HG03066 (cell line): ENCODE results near the gene TUBB4B.

ENCODE experiments used
- ATAC-seq: cut with Tn5 transposase; IDR thresholded peaks from one replicate; pipeline ENCODE4 v1.9.1; 2021; ENCODE audit warnings: low read depth; ENCODE audit not compliant: unreplicated experiment

TUBB4B gene

DNA sequence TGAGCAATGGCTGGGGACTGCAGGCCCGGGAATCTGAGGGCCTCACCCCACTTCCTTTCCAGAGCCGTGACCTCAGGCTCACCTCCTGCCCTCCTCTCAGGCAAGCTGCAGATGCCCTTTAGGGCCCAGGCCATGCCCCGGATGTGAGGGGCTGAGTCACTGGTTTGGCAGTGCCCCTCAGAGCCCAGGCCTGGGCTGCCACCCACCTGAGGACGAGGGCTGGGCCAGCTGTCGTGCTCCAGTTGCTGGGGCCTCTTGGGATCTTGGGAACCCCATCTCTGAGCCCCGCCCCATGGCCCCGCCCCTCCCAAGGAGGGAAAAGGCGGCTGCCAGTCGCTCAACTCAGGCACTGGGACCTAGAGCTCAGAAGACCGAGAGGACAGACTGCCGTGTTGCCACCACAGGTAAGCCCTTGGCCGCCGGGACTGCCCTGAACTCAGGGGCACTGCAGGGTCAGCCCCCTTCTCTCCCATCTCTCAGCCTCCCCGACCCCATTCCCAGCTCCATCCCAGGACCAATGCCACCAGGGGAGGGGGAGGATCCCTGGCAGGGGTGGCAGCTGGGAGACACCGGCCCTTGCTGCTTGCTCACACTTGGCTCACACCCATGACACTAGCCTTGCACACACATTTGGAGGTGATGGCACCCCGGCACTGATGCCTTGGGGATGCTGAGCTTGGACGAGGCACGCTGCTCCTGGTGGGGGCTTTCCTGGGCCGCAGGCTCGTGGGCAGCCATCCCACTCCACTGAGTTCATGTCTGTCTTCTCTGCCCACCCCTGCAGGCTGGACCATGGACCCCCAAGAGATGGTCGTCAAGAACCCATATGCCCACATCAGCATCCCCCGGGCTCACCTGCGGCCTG is 16.0 kb upstream of the TUBB4B start, which contains the start of gene CYSRT1:
Gene CYSRT1, plus strand, starts transcription at position 345 of the 865 bp plus-strand sequence. Its CDS starts 448 bp downstream, at position 793.
- ATAC-seq = no peak

DNA sequence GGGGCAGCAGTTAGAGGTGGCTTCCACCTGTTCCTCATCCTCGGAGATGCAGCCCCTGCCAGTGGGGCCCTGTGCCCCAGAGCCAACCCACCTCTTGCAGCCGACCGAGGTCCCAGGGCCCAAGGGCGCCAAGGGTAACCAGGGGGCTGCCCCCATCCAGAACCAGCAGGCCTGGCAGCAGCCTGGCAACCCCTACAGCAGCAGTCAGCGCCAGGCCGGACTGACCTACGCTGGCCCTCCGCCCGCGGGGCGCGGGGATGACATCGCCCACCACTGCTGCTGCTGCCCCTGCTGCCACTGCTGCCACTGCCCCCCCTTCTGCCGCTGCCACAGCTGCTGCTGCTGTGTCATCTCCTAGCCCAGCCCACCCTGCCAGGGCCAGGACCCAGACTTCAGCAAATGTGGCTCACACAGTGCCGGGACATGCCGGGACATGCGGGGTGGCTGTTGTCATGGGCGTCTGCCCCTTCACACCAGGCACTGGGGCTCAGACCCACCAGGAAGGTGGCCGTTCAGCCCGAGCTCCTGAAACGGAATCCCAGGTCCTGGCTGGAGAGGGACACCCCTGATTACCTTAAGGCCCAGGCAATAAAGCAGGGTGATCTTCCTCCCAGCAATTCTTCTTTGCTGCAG is 15.3 kb upstream of the TUBB4B start:
- no peak for ATAC-seq

GRCh38 chr9:137226338-137227053 is 14.6 kb upstream of the TUBB4B start:
- ATAC-seq = no peak

DNA sequence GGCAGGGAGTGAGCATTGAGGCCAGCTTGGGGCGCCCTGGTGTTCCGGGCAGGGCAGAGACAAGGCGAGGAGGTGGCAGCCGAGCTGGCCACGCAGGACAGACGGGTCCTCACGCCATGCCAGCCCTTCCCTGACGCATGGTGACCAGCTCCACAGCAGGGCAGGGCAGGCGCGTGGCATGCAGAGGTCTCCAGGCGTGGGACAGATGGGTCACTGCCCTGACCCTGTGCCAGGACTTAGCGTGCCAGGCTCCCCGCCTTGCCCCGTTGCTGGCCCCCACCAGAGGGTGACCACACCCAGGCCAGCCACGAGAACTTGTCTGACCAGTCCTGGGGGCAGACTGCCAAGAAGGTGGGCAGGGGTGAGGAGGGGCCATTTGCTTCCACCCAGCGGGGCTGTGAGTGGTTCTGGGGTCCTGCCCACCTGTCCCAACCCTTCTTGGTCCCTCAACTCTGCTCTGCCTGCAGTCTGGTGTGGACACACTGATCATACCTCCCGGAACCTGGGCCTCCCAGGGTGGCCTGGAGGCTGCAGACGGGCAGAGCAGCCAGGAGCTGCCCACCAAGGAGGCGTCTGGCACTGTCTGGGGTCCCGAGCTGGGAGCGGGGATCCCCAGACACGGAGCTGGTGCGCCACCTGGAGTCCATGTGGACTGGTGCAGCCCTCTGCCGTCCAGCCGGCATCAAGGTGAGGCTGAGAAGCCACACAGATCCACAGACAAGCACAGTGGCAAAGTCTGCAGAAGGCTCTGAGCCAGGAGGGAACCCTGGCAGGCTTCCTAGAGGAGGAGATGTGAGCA is 13.8 kb upstream of the TUBB4B start, which contains the start of gene RNF224:
Gene RNF224, plus strand, starts transcription at position 449 of the 799 bp plus-strand sequence. CDS start 834 bp downstream, outside the sequence.
- no peak for ATAC-seq

DNA sequence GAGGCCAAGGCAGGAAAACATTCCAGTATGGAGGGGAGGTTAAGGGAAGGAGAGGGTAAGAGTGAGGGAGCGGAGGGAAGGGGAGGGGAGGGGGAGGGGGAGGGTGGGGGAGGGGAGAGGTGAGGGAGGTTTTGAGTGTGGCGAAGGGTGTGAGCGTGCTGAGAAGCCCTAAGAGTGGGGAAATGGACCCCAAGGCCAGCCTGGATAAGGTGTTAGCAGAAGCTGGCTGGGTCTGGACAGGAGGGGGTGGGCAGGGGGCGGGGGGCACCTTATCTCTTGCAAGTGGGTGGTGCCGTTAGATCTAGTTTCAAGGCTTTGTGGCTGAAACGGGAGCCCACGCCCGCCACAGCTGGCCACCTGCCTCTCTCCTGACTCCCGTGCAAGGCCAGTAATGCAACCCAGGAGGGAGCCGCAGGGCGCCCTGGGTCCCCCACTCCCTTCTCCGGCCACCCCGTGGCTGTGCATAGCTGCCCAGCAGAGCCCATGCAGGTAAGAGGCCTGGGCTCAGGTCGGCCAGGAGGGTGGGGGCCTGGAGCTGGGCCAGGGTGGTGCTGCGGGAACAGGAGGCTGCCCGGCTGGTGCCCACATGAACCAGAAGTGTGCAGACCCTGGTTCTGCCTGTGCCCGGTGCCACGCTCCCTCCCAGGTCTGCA is 13.1 kb upstream of the TUBB4B start:
- no peak for ATAC-seq

GRCh38 chr9:137228506-137228967 is 12.6 kb upstream of the TUBB4B start:
- no peak for ATAC-seq

- ATAC-seq = no peak
Observed at GRCh38 chr9:137228968-137229896, 11.9 kb upstream of the TUBB4B start.

- ATAC-seq = no peak
Observed at GRCh38 chr9:137229903-137230704, 11.0 kb upstream of the TUBB4B start.

DNA sequence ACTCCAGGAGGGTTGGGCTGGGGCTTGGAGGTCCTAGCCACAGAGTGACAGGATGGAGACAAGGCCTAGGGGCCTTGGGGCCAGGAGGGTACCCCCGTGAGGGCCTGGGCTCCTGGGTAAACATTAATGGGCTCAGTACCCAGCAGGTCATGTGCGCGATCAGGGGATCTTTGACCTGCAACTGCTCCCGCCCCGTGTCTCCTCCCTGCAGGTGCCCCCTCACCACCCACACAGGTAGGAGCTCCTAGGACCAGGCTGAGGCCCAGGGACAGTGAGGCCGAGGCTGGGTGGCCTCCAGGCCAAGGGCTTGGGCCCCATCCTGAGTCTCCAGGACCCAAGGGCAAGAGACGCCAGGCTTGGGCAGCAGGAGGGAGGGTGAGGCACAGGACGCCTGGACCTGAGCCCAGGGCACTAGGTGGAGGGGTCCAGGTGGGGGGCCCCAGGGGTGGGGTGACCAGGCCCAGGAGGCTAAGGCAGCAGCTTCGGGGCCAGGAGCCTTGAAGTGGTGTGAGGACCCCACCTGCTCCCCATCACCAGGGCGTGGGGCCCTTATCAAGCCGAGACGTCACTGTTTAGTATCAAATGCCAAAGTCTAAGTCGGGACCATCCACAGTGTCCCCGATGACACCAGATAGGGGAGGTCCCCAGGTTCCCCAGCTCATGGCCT is 10.2 kb upstream of the TUBB4B start, which contains the start of gene SLC34A3:
Gene SLC34A3, plus strand, starts transcription at position 197 of the 667 bp plus-strand sequence. CDS start 802 bp downstream, outside the sequence.
- no peak for ATAC-seq

DNA sequence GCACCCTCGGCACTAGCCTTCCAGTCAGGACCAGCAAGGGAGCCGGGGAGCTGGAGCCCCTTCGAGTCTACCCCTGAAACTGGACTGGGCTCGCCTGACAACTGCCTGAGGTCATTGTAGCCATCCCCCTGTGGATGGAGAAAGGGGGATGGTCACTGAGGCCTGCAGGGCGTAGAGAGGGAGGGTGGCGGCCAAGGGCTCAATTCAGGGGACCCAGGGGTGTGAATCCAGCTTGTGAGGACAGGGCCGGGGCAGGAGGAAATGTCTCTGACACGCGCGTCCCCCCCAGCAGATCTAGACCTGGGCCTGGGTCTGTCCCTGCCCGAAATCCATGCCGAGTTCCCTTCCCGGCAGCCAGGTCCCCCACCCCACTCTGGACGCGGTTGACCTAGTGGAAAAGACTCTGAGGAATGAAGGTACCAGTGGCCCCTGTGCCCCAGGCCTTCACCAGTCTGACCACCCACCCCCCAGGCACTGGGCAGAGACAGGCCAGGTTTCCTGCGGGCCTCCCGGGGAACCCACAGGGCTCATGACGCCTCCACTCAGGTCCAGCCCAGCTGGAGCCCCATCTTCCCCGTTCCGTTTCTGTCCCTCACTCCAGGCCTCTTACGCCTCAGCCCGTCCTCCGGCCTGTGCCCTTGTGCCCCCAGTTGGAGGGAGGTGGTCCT is 9.6 kb upstream of the TUBB4B start:
- ATAC-seq = no peak

DNA sequence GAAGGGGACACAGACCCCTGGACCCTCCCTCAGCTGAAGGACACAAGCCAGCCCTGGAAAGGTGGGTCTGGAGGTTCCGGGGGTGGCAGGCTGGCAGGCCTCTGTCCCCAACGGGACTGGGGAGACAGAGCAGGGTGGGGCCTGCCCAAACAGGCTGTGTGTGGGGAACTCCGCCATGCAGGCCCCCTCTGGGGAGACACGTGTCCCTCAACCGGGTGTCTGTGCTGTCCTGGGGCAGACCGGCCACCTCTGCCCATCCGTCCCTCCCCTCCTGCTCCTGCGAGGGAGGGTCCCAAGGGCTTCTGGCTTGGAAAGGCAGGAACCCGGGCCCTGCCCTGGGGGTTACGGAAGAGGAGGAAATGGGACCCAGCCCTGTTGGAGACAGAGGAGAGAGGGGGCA is 9.0 kb upstream of the TUBB4B start:
- no peak for ATAC-seq

DNA sequence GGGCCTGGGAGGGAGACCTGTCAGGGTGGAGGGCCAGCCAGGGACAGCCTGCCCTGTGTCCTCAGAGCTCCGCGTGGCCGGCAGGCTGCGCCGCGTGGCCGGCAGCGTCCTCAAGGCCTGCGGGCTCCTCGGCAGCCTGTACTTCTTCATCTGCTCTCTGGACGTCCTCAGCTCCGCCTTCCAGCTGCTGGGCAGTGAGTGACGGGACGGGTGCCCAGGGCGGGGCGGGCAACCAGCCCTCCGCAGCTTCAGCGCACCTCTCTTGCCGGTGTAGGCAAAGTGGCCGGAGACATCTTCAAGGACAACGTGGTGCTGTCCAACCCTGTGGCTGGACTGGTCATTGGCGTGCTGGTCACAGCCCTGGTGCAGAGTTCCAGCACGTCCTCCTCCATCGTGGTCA is 8.6 kb upstream of the TUBB4B start:
- ATAC-seq = no peak

DNA sequence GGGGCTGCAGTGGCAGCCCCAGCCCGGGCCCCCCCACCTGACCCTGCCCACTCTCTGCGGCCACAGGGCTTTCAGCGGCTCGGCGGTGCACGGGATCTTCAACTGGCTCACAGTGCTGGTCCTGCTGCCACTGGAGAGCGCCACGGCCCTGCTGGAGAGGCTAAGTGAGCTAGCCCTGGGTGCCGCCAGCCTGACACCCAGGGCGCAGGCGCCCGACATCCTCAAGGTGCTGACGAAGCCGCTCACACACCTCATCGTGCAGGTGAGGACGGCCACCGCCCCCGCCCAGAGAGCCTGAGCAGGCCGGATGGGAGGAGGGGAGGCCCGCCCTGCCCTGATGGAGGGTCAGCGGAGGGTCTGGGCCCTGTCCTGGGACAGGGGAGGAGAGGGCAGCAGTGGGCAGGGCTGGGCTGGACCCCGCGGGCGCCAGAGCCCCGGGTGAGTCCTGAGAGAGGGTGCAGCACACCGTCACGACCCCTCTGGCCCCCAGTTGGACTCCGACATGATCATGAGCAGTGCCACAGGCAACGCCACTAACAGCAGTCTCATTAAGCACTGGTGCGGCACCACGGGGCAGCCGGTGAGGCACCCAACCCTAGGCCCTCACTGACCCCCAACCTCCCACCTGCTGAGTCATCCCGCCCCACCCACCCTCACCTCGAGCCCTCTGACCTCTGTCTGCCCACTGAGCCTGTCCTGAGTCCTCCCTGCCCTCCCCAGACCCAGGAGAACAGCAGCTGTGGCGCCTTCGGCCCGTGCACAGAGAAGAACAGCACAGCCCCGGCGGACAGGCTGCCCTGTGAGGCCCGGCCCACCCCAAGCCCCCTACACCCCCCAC is 7.7 kb upstream of the TUBB4B start:
- no peak for ATAC-seq

DNA sequence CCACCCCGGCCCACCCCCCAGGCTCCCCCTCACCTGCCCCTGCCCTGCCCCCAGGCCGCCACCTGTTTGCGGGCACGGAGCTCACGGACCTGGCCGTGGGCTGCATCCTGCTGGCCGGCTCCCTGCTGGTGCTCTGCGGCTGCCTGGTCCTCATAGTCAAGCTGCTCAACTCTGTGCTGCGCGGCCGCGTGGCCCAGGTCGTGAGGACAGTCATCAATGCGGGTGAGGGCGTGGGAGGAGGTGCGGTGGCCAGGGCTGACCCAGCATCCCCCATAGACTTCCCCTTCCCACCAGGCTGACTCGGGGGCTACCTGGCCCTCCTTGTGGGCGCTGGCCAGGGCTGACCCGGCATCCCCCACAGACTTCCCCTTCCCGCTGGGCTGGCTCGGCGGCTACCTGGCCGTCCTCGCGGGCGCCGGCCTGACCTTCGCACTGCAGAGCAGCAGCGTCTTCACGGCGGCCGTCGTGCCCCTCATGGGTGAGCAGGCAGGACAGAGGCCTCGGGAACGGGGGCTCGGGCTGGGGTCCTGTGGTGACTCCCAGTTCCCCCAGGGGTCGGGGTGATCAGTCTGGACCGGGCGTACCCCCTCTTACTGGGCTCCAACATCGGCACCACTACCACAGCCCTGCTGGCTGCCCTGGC is 6.9 kb upstream of the TUBB4B start:
- ATAC-seq = no peak

- no peak for ATAC-seq
Observed at GRCh38 chr9:137234758-137235423, 6.2 kb upstream of the TUBB4B start.
